IPS-18c (cell line): Measurements from ENCODE around the gene UBE2V1.
"Not testable (repeated sequence)": the region's sequence is repeated elsewhere in the genome, so short reads cannot be mapped to it uniquely, and the experiment has no call there.

Experiments
- H3K4me3 ChIP-seq: 2 replicates; pipeline ENCODE4 v1.7.0; 2013; ENCODE audit warnings: low read depth, mild to moderate bottlenecking, low read length, moderate library complexity; ENCODE audit not compliant: insufficient read depth
- H3K9me3 ChIP-seq: one replicate; pipeline ENCODE4 v1.6.1; 2013; ENCODE audit warnings: mild to moderate bottlenecking, low read length, moderate library complexity; ENCODE audit not compliant: control insufficient read depth, insufficient read depth

Gene UBE2V1

DNA sequence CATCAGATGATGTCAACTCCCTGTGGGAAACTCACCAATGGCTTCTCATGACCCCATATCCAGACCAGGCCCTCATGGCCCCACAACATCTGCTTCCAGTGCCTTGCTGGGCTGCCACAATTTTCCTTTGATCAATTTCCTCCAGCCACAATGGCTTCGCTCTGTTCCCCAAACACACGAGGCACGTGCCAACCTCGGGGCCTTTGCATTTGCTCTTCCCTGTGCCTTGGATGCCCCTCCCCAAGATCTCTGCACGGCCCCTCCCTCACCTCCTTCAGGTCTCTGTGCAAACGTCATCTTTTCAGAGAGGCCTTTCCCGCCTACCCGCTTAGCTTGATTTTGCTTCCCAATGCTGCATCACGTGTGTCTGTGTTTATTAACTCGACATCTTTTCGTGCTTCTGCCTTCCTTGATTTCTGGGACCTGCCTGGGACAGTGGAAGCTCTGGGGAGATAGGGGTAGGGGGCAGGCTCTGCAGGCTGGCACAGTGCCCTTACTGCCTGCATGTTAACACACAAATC, 27.4 kb upstream of the UBE2V1 start:
- H3K4me3 ChIP-seq, result no peak overlapping the region

GRCh38 chr20:50138479-50139393, 25.8 kb upstream of the UBE2V1 start:
- no peaks in the 10 kb centered on the region for H3K9me3 ChIP-seq
- H3K4me3 ChIP-seq, result no peak overlapping the region

More for the DNA sequence above, 27.4 kb upstream of the UBE2V1 start:
- H3K9me3 ChIP-seq, result no peaks in the 10 kb centered on the region

DNA sequence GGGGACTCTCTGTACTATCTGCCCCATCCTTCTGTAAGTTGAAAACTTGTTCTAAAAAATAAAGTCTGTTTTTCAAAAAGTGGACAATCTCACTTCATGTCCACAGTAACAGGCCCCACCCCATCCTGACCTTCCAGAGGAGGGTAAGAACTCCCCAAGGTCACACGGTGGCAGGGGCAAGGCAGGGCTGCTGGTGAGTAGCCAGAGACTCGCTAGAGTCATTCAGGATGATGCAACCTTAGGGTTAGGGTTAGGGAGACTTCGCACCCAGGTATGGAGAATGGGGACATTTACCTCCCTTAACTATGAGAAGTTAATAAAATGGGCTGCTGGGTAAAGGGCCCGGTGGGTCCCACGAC, 25.1 kb upstream of the UBE2V1 start:
- Histone ChIP-seq H3K4me3 (no peak overlapping the region), H3K9me3 (no peaks in the 10 kb centered on the region)

DNA sequence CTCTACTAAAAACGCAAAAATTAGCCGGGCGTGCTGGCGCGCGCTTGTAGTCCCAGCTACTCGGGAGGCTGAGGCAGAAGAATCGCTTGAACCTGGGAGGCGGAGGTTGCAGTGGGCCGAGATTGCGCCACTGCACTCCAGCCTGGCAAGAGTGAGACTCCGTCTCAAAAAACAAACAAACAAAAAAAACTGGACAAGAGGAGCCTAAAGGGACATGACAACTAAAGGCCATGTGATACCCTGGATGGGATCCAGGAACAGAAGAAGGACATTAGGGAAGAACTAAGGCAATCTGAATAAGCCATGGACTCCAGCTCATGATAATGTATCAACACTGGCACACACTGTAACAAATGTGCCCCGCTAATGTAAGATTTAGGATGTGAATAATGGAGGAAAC, 24.8 kb upstream of the UBE2V1 start:
- not testable (repeated sequence) for H3K9me3 ChIP-seq, H3K4me3 ChIP-seq

DNA sequence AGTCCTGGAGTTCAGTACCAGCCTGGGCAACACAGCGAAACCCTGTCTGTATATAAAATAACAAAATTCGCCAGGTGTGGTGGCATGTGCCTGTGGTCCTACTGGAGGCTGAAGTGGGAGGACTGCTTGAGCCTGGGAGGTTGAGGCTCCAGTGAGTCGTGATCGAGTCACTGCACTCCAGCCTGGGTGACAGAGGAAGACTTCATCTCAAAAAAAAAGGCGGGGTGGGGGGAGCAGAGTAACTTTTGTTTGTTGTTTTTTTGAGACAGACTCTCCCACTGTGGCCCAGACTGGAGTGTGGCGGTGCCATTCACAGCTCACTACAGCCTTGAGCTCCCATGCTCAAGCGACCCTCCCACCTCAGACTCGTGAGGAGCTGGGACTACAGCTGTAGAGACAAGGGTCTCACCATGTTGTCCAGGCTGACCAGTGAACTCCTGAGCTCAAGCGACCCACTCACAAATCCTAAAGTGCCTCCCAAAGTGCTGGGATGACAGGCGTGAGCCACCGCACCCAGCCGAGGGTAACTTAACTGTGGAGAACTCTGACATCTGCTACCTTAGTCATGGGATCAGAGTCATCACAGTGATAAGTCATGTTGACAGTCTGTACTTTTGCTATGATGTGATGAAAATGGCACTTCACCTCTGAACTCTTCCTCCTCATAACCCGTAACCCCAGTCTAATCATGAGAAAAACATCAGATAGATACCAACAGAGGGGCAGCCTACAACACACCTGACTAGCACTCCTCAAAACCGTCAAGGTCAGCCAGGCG, 24.1 kb upstream of the UBE2V1 start:
- H3K9me3 ChIP-seq, result no peaks in the 10 kb centered on the region
- H3K4me3 ChIP-seq, result no peak overlapping the region

DNA sequence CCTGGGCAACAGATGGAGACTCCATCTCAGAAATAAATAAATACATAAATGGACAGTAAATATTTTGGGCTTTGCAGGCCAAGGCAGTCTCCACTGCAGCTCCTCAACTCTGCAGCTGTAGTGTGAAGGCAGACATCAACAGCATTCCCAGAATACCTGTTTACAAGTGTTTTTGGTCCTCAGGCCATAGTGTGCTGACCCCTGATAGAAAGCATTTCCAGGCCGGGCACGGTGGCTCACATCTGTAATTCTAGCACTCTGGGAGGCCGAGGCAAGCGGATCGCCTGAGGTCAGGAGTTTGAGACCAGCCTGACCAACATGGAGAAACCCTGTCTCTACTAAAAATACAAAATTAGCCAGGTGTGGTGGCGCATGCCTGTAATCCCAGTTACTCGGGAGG, 22.2 kb upstream of the UBE2V1 start:
- not testable (repeated sequence) for H3K9me3 ChIP-seq, H3K4me3 ChIP-seq

GRCh38 chr20:50133474-50134217, 20.7 kb upstream of the UBE2V1 start:
- Histone ChIP-seq H3K4me3 (no peak overlapping the region), H3K9me3 (no peaks in the 10 kb centered on the region)

DNA sequence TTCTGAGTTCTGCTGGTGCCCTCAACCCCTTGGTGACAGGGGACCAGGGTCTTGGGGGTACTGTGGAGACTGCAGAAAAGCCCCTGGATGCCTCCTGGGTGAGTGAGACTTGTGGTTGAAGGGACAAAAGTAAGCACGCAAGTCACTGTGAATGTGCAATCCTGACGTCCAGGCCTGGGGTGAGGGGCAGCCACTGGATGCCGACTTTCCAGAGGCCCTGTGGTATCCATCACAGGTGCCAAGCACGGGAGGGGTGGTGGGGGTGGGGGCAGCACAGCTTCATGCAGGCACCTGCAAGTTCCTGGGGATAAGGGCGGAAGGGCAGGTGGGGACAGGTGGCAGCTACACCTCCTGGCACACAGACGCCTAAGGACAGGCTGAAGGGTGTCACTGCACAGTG, 20.1 kb upstream of the UBE2V1 start:
- no peaks in the 10 kb centered on the region for H3K9me3 ChIP-seq
- H3K4me3 ChIP-seq, result no peak overlapping the region

DNA sequence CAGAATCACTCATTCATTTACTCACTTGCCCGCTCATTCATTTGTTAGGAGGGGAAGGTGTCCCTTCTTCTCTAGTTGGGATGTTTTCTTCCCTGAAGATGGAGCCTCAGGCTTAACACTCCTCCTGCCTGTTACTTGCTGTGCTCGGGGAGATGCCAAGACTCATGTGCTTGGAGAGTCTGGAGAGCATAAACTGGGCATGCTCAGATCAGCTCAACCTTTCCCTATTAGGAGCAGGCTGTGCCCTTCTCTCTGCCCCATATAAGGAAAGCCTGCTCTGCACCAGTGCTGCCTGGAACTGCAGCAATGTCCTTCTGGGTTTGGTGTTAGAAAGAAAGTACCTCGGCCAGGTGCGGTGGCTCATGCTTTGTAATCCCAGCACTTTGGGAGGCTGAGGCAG, 18.0 kb upstream of the UBE2V1 start:
- H3K4me3 ChIP-seq, result no peak overlapping the region
- no peaks in the 10 kb centered on the region for H3K9me3 ChIP-seq

DNA sequence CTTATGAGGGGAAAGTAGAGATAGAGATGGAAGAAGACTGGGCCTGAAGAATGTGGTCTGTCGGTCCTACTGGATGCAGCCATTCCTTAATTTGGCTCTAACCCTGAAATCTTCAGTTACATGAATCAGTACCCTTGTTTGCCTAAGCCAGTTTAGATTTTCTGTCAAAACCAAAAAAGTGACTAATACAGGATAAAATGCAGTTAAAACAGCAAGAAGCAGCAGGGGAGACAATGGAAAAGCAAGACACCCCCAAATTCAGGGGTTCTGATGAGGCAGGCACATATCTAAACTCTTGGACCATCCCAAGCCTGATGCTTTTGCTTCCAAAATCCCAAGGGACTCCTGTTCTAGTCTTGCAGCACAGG, 17.4 kb upstream of the UBE2V1 start:
- no peak overlapping the region for H3K4me3 ChIP-seq
- no peaks in the 10 kb centered on the region for H3K9me3 ChIP-seq

DNA sequence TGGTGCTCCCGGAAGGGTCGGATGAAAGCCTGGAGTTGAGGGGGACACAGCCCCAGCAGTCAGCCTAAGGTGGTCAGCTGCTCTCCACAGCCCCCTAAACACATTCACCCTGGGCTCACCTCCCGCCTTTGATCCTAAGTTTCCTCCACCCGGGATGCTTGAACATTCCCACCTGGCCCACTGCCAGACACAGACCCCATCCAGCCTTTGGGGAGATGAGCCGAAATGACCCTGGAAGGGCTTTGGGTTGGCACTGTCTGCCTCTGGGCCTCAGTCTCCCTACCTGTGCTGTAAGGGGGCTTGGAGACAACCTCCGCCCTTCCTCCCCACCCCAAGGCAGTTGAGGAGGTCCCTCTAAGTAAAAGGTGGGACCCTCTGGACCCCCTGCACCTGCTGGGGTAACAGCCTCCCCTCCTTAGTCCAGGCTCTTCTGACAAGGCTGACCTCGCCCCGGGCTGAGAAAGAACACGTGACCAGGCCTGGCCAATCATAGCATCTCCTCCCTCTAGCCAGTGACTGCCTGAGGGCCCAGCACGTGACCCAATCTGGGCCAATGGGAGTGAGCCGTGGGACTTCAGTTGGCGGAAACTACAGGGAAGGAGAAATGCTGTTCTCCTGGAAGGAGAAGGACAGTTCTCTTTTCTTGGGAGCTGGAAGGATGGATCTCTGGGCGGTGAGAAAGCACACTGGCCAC, 16.9 kb upstream of the UBE2V1 start:
- Histone ChIP-seq H3K9me3 (no peaks in the 10 kb centered on the region), H3K4me3 (no peak overlapping the region)

GRCh38 chr20:50128520-50128905, 15.6 kb upstream of the UBE2V1 start:
- no peaks in the 10 kb centered on the region for H3K9me3 ChIP-seq
- no peak overlapping the region for H3K4me3 ChIP-seq

- Histone ChIP-seq H3K9me3 (no peaks in the 10 kb centered on the region), H3K4me3 (no peak overlapping the region)
Observed at GRCh38 chr20:50127587-50128519, 14.9 kb upstream of the UBE2V1 start.

DNA sequence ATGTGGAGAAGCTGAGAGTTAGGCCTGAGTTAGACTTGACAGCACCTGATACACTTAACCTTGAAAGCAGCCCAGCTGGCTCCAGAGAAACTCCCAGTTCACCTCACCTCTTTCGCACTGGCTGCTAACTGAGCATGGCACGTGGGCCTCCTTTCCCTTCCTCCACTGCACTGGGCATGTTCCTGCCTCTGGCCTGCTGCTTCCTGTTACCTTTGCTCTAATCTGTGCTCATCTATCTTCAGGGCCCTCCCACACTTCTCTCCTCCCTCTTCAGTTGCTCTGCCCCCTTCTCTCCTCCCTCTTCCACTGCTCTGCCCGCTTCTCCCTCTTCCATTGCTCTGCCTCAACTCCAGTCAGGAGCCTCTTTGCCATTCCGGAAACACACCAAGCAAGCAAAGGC, 13.7 kb upstream of the UBE2V1 start:
- Histone ChIP-seq H3K4me3 (no peak overlapping the region), H3K9me3 (no peaks in the 10 kb centered on the region)

GRCh38 chr20:50125279-50125678, 12.3 kb upstream of the UBE2V1 start:
- Histone ChIP-seq H3K9me3 (no peaks in the 10 kb centered on the region), H3K4me3 (no peak overlapping the region)

- Histone ChIP-seq H3K9me3 (no peaks in the 10 kb centered on the region), H3K4me3 (no peak overlapping the region)
Observed at GRCh38 chr20:50124496-50124895, 11.5 kb upstream of the UBE2V1 start.
